DND-41 (cell line): ENCODE results near the gene GDI1.

Experiments
- EZH2 ChIP-seq: IDR thresholded peaks from 3 replicates; pipeline ENCODE4 v1.6.1; 2012; ENCODE audit warnings: borderline replicate concordance, low read depth, mild to moderate bottlenecking, moderate library complexity, low read length, inconsistent platforms; ENCODE audit not compliant: severe bottlenecking
- TF ChIP-seq, protein P1 (sequence below): IDR thresholded peaks from 2 replicates; pipeline ENCODE4 v1.5.1; 2012; ENCODE audit warnings: borderline replicate concordance, low read length, moderate library complexity, mild to moderate bottlenecking; ENCODE audit not compliant: poor library complexity, severe bottlenecking; ENCODE audit errors: extremely low read depth

DNA sequence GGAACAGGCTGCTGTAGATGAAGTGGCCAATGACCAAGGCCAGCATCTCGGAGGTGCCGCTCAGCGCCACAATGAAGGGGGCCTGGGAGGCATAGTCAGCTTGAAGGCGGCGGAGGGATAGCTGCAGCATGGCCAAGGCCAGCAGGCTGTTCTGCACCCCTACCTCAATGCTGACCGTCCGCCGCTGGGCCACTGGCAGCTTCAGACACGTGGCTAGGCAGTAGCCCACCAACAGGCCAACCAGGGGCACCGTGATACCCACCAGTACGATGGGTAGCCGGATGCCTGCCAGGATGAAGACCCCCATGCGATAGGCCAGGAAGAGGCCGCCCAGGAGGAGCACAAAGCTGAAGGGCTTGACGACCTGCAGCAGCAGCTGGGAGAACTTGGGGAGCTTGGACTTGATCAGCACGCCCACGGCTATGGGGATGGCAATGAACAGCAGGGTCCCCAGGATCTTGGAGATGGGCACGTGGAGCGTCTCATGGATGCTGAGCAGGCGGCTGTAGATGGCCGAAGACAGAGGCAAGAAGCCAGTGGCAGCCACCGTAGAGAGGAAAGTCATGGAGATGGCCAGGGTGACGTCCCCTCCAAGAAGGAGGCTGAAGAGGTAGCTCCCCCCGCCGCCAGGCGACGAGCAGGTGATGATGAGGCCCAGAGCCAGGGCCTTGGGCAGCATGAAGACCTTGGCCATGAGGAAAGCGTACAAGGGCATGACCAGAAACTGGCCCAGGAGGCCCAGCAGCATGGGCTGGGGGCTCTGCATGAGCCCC is 50.8 kb downstream of the GDI1 start:
- TF ChIP-seq, protein P1, sequence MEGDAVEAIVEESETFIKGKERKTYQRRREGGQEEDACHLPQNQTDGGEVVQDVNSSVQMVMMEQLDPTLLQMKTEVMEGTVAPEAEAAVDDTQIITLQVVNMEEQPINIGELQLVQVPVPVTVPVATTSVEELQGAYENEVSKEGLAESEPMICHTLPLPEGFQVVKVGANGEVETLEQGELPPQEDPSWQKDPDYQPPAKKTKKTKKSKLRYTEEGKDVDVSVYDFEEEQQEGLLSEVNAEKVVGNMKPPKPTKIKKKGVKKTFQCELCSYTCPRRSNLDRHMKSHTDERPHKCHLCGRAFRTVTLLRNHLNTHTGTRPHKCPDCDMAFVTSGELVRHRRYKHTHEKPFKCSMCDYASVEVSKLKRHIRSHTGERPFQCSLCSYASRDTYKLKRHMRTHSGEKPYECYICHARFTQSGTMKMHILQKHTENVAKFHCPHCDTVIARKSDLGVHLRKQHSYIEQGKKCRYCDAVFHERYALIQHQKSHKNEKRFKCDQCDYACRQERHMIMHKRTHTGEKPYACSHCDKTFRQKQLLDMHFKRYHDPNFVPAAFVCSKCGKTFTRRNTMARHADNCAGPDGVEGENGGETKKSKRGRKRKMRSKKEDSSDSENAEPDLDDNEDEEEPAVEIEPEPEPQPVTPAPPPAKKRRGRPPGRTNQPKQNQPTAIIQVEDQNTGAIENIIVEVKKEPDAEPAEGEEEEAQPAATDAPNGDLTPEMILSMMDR: no peak
- no peak for TF ChIP-seq EZH2
